Hematopoietic multipotent progenitor cell treated with erythropoietin and hydrocortisone succinate and interleukin-3 and kit ligand, for 8 days (in vitro differentiated cells): Measurements from ENCODE around the gene EPSTI1.
"Not testable (repeated sequence)": the region's sequence is repeated elsewhere in the genome, so short reads cannot be mapped to it uniquely, and the experiment has no call there.

Experiments
- DNase-seq: peaks from one replicate; pipeline ENCODE4 v3.0.0-alpha.2; 2015

The EPSTI1 gene

DNA sequence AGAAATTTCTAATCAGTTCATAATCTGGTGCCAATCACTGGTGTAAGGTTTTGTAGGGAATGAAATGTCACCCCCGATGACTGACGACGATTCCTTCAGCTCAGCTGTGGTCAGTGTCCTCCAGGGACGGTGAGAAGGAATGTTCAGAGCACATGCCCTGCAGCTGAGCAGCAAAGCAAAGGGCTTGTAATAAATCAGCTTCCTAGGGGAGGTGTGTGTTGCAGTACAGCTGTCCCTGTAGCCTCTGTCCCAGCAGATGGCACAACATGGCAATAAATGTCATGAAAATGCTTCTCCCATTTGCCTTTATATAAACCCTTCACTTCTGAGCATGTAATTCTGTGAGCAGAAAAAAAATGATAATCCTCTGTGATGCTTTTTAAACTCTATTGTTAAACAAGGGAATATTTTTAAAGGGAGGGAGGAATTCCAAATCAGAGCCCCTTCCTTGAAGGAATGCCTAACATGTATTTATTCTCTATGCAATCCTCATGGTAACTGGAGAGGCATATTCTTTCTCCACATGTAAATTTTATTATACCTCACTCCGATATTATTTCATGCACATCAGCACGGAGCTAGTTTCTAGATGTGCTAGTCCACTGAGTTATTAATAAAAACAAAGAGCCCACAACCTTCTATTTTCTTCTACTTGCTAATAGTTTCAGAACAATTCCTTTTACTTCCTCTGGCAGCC, 108.1 kb downstream of the EPSTI1 start:
- DNase-seq = no peak

DNA sequence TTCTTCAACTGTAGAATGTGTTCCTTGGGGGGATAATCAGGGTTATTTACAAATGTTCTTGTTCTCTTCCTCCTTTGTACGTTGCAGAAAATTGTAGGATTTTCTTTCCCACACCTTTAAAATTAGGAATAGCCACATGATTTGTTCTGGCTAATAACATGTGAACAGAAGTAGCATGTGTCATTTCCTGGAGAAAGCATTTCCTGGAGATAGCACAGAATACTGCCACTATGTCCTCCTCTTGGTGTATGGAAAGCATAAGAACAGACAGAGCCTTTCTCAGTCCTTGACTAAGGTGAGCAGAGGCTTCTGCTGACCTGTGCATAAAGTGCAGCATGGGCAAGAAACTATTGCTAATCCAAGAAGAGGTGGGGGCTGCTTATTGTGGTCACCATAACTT, 108.9 kb downstream of the EPSTI1 start:
- no peak for DNase-seq

DNA sequence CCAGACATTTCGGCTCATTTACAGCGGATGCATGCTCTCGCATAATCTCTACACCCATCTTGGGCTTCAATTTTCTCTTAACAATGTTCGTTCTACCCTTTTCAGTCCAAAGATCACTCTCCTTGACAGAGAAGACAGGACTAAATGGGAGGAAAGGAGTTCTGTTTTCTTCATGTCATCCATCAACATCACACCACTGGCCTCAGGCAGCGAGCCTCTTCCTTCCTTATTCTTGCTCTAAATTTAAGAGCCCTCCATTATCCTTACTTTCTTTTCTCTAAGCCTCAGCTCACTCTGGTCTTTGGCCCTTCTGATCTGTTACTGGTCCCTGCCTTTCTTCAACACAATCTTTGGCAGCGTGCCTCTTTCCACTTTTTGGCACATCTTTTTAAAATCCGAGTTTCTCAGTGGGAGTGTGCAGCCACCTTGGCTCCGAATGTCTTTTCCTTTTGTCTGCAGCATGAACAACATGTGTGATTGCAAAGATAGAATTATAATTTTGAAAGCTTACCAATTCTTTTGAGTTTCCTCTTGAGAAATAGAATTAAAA, 111.9 kb downstream of the EPSTI1 start:
- DNase-seq = no peak

DNA sequence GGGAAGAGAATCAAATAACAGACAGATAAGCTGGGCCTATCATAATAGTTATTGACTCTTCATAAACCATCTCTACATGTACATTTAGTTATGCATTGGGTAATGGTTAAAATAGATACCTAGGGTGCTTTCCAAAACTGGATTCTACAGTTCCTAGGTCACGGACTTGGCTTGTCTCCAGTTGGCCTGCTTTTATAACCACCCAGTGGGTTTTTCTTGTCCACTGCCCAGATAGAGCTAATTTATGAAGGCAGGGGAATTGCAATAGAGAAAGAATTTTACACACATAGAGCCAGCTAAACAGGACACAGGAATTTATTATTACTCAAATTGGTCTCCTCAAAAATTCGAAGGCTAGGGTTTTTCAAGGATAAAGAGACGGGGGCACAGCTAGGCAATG, 113.3 kb downstream of the EPSTI1 start:
- no peak for DNase-seq

DNA sequence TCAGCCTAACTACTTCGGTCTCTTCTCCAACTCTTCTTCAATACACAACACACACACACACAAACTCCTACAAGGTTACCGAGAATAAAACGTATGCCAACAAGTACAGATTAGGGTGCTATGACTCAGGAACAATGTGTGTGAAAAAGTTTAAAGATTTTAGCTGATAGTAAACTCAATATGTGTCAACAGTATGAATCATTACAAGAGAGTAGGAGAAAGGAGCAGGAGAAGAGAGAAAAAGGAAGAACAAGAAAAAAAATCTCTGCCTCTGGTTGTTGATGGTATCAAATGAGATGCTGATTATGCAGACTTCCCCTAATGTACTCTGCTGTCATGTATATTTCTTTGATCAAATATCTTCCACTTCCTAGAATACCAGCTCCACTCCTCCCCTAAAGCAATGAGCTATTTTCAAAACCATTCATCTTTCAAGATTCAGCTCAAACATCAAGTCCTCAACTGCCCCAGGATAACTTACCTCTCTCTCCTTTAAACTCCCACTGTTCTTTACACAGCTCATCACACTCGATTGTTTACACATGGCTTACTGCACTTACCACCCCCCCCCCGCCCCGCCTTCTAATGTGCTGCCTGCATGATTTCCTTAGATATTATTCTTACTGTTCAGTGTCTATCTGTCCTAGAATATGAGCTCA, 115.0 kb downstream of the EPSTI1 start:
- DNase-seq = no peak

DNA sequence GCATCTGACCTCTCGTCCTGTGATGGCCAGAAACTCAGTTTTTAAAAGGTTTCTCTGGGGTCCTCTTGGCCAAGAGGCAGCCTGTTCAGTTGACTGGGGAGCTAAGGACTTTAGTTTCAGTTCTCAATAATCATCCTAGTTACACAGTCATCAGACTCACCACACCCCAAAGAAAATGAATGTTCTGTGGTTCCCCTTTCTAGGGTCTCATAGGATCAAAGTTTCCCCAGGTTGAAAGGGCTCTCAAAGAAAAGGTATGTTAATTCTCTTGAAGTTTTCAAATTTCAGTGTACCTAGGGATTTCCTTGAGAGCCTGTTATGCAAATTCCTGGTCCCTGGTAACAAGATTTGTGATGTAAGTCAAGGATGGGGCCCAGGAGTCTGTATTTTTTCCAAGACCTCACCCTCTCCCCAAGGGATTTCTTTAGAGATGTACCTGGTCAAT, 115.7 kb downstream of the EPSTI1 start:
- DNase-seq = no peak

DNA sequence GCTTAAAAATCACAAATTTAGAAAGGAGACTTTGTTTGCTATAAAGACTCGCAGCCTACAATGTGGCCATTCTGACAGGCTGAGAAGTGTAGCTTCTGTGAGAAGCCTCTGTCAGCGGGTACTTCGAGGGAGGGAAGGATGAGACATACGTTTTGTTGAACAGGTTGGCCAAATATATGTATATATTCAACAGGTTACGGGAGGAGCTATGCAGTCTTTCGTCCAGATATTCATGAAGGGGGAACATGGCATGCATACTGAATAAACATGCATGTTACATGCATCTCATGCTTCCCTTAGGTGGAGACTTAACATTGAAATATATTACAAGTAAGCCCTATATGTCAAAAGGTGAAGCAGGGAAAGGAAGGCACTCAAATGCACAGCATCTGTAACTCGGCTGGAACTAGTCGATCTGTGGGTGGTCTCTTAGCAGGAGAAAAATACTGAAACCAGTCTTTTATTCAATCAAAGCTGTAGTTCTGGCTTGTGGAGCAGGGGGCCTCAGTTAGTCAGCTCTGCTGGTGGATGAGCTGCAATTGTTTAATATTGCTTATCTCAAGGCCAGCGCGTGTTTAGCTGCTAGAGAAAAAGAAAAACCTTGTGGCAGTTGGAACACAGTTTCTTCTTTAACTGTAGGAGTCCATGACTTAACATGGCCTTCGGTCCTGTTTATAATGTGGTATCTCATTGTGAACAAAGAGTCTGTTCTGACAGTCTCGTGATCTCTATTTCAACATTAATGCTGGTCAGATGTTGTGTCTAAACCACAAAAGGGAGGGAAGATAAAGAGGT, 116.4 kb downstream of the EPSTI1 start:
- no peak for DNase-seq

DNA sequence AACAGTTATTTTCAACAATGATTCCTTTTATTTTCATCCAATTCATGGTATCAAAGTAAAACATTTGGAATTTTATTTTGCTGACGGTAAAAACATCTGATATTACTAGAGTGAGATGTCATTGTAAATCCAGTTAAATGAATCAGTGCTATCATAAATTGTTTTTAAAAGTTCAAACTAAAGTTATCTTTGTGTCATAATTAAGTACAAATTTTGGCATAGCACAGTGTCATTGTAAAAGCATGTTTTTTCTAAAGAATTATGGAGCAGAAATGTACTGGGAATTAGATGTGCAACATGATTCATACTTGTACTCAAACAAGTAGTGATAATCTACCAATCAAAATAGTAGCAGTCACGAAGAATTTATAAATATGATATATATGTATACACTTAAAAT, 117.8 kb downstream of the EPSTI1 start:
- DNase-seq = no peak

DNA sequence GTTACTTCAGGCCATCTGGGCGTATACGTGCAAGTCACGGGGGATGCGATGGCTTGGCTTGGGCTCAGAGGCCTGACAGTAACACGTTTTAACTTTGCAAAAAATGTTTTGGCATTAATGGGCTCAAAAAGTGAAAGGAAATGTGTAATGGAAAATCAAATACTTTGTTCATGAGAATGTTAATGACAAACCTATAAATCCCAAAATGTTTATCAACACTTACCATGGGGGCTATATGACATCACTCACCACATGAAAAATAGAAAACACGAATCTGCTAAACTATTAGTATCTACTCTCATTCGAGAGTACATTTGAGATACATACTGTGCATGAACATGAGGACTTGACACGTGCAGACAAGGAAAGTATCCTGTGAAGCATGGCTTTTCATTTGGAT, 119.0 kb downstream of the EPSTI1 start:
- no peak for DNase-seq

DNA sequence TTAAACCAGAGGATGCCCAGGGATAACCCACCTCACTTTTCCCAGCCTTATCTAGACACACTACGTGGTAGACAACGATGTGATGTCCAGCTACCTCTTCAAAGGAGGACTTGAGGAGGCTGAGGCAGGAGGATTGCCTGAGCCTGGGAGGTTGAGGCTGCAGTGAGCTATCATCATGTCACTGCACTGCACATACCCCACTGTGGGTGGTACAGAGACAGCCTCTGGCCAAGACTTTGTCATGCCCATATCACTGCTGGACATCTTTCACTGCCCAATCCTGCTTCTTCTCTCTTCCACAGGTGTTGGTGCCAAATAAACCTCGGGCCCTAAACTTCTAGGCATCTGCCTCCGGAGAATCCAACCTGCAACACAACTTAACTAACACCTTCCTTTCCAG, 124.8 kb downstream of the EPSTI1 start:
- no peak for DNase-seq

DNA sequence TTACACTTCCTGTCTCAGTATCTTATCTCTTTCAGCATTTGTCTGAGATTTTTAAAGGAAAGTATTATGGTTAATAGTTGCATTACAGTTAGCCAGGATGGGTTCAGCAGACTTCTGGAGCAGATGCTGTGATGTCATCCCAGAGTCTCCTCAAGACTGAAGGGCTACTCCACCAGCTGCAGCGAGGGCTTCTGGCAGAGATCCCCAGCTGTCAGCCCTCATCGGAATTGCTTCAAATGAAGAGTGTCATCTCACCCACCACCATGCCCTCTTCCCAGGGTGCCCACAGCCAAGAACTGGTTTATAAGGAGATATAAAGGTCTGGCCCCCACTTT, 126.3 kb downstream of the EPSTI1 start:
- DNase-seq = no peak

DNA sequence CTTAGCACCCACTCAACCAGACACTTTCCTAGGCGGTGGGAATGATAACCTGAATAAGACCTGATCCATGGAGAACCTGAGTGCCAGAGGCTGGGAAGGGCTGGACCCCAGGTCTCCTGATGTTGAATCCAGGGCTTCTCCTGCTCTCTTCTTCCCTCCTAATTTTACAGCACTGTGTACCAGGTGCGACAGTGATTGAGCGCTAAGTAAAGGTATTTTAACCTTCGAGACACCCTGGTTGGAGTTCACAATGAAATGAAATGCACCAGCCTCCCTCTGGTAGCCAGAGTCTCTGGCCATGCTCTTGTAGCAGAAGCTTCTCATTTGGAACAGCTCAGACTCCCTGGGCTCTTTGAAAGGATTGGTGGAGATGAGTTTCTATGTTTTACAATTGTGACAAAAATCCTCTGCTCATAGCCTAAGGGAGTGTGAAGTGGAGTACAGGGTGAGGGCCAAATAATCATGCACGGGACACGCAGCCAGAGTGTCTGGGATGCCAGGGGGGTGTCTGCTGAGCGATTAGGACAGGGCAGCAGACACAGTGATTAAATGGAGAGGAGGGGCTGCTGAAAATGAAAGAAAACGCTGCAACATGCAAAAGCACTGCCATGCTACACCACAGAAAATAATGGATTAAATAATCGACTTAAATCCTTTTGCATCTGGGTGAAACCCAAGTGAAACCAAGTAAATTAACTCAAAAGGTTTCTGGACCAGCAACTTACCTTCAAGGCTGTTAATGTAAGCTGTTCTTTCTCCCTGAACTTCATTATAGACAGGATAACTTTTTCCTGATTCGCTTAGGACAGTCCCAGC, 126.9 kb downstream of the EPSTI1 start:
- DNase-seq = no peak

DNA sequence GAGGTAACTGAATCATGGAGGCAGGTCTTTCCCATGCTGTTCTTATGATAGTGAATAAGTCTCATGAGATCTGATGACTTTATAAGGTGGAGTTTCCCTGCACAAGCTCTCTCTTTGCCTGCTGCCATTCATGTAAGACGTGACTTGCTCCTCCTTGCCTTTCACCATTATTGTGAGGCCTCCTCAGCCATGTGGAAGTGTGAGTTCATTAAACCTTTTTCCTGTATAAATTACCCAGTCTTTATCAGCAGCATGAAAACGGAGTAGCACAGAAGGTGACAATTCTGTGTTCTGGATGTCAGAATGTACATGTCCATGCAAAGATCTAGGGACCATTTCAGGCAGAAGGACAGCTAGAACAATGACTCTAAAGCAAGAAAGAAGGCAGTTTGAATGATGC, 129.7 kb downstream of the EPSTI1 start:
- not testable (repeated sequence) for DNase-seq

DNA sequence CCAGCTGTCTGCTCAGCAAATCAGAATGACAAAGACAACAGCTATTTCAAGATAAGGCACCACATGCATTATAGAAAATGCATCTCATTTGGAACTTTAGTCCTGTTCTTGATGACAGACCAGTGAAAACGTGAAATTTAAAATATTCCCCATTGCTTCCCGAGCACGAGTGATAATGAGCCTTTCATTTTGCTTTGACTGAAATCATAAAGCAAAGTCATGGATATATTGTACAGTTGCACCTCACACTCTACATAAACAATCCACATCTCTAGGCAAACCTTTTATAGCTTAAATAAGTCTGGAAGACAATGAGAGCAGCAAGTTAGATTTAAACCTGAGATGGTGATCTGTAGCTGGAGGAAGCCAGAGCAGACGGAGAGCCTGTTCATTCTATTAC, 131.6 kb downstream of the EPSTI1 start:
- DNase-seq = no peak

DNA sequence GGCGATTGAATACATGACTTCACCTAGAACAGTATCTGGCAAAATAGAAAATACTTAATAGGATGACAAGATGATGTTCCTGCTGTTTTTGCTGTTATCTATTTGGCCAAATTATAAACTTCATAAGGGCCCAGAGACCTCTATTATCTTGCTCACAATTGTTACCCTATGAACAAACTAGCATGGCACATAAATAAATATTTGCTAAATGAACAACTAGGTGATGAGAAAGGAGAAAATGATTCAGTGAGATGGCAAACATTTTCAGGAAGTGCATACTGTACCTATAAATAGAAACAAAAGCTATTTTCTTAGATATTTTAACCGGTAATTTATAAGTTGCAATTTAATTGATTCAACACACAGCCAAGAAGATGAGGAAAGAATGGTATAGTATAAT, 132.3 kb downstream of the EPSTI1 start:
- DNase-seq = no peak

DNA sequence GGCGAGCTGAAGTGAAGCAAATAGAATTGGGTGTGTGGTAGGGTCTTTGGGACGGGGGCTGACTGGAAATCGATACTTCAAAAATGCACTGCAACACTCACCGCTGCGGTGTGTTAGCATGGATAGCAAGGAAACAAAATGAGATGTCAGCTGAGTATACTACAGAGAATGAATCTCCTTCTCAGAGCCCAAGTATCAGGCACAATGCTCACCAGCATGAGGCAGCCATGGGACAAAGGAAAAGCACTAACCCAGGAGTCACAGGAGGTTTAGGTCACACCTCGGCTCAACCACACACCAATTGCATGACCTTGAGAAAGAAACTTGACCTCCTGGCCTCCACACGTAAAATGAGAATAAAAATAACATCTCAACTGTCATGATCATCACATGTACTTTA, 136.6 kb downstream of the EPSTI1 start:
- no peak for DNase-seq

DNA sequence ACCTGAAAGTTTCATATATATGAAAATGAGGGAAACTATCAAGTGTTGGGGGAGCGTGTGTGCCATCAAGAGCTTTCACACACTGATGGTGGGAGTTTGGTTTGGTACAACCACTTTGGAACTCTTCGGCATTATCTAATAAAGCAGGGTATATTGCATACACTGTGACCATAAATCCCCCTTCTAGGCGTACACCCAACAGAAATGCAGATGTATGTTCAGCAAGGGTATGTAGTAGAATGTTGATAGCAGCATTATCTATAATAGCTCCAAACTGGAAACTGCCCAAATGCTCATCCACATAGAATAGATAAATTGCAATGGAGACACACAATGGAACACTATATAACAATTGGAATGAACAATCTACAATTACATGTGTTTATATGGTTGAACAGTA, 139.9 kb downstream of the EPSTI1 start:
- no peak for DNase-seq

DNA sequence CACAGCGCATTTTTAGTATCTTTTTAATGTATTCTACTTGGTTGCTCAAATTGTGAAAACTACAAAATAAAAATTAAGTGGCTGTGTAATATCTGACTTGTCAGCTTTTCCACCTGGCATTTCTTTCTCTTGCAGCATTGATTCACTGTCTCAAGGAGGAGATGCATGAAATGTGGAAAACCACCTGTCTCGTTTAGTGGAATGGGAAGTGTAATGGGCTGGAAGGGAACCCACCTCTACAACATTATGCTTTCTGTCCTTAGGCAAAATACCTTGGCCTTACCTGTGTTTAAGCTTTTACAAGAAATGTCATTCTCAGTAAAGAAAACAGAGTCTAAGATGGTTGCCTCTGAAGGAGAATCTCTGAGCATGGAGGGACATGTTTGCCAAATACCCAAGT, 142.8 kb downstream of the EPSTI1 start:
- DNase-seq = no peak

DNA sequence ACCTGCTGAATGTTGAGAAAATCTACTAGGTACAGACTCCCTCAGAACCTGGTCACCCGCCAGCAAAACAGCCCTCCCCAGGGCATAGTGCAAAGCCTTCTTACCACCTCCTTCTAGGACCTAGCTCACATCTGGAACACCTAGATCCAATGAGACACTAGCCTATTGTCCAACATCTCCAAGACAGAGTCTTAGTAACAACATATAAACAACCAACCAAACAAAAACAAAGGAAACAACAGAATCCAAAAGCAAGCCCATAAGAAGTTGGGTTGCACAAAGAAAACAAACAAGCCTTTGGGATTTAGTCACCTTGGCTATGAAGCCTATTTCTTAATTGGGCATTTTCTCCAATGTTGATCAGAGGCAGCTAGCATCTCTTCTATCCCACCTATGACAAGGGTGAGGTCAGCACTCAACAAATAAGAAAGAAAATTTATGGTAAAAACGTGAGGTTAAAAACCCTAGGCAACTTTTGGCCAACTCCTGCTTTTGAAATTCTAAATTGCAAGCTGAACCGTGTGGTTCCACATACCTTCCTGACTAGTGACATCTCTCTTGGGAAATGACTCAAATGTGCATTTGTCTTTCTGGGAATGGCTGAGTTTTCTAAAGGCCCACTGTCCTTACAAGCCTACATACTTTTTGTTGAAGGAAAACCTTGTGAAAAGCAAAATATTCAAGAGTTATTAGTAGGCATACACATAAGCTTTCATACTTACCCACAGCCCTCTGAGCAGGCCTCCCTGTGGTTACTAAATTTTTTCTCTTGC, 144.0 kb downstream of the EPSTI1 start:
- no peak for DNase-seq

DNA sequence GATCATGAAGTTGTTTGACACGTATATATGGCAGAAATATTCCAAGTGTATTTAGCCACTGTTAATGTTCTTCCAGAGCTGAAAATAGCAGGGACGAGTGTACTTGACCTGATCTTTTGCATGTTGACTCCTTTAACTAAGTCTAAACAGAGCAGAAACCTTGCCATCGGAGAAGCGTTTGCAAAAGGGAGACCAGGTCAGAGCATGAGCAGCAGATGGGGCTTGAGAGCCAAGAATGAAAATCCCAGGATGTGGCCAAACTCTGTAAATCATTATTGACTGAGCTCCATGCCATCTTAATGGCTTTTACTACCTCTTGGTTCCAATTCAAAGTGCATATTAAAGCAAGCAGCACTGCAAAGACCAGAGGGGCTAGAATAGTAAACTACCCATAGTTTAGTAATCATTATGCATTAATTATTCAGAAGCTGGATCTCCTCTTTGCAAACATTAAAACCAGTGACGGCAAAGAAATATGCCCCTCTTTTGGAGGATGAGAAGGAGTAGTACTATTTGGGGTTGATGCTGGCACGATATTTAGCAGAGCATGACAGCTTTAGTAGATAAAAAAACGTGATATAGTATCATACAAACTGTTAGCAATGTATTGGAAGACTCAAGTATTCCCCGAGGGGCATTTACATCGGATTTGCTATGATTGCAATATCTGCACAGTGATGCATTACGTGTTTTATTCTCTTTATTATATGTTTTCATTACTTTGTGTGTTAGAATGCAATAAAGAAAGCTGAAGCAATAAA, 154.9 kb downstream of the EPSTI1 start:
- DNase-seq = no peak
